Stimulated activated CD4-positive, alpha-beta T cell treated with anti-CD3 and anti-CD28 coated beads, Interleukin-4, amount 100 ng/mL, for 1 hour (primary cell): ENCODE results near the gene ZNF316.

Experiments used
- DNase-seq: peaks from one replicate; pipeline ENCODE4 v3.0.0-alpha.2; 2020

ZNF316 gene

GRCh38 chr7:6636741-6637543, at the start of gene ZNF316:
Gene ZNF316 (plus strand): TSS chr7:6637318. CDS start chr7:6642410, 5,092 bp downstream.
- DNase-seq = peak; percentile 62

- no peak for DNase-seq
Observed at GRCh38 chr7:6588566-6588965, 48.6 kb upstream of the ZNF316 start.

- no peak for DNase-seq
Observed at GRCh38 chr7:6589151-6589828, 47.8 kb upstream of the ZNF316 start.

- DNase-seq = peak; percentile 83
Observed at GRCh38 chr7:6589829-6590644, 47.1 kb upstream of the ZNF316 start, which contains the start of gene INTS15. Gene INTS15 (plus strand): TSS chr7:6590021. CDS start chr7:6590284, 263 bp downstream.

- DNase-seq = no peak
Observed at GRCh38 chr7:6590645-6591110, 46.4 kb upstream of the ZNF316 start.

DNA sequence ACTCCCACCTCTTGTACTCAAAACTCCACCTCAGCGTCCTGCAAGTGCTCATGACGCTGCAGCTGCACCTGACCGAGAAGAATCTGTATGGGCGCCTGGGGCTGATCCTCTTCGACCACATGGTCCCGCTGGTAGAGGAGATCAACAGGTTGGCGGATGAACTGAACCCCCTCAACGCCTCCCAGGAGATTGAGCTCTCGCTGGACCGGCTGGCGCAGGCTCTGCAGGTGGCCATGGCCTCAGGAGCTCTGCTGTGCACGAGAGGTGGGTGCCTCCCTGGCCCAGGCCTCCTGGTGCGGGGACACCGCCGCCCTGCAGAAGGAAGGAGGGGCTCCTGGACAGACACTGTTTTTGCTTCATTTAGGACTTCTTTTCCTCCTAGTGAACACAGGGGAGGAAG, 37.0 kb upstream of the ZNF316 start:
- DNase-seq = no peak

DNA sequence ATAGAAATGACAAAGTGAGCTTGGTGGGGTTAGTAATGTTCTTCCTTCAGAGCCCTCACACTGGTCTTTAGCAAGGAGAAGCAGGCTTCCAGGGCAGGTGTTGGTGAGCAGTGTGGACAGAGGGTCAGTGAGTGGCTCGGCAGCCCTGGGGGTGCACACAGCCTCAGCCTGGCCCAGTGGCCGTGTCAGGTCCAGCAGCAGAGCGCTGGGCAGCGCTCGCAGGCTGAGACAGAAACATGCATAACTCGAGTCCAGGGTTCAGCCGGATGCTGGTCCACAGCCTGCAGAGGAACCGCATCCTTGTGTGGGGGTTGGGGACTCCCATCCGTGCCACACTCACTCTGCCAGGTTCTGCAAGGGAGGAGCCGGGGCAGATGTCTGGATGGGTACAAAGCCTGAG, 32.7 kb upstream of the ZNF316 start:
- no peak for DNase-seq

DNA sequence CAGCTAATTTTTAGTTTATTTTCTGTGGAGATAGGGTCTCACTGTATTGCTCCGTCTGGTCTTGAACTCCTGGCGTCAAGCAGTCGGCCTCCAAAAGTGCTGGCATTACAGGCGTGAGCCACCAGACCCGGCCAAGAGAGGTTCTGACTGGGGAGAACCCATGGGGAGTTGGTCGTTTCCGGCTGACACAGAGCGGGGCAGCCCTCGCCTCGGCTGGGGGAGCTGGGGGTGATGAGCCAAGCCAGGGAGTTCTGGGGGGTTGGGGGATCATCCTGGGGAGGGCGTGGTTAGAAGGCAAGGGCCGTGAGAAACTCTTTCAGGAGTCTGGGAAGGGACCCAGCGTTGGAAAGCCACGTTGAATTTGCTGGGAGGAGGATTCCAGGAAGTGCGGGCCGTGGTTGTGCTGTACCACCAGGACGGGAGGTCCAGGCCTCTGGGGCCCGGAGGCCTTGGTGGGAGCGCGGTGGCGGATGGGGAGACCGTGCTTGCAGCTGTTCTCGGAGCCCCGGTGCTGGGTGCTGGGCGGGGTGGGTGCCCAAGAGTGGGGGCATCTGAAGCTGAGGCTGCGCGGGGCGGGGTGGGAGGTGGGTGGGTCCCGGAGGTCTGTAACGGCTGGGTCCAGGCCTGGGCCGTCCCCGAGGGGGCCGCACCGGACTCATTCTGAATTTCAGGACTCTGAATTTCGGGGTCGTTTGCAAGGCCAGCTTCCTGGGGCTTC, 30.1 kb upstream of the ZNF316 start:
- no peak for DNase-seq

- DNase-seq = no peak
Observed at GRCh38 chr7:6607651-6608051, 29.5 kb upstream of the ZNF316 start.

DNA sequence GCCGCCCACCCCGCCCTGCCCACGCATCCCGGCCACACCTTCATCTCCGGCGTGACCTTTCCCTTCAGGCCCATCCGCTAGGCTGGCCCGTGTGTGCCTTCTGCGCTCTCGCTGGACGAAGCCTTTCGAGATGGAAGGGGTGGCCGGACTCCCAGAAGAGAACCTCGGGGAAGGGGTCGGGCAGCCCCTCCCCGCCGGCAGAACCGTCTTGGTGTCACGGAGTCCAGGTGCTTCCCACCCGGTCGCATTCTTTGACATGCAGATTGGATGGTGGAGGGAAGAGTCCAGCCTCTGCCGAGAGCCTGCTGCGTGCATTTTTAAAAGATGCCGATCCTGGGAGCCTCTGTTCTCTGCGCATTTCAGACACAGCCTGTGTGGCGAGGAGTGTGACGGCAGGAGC, 29.0 kb upstream of the ZNF316 start:
- no peak for DNase-seq

GRCh38 chr7:6608794-6609193, 28.3 kb upstream of the ZNF316 start:
- no peak for DNase-seq

- DNase-seq = no peak
Observed at GRCh38 chr7:6612819-6613218, 24.3 kb upstream of the ZNF316 start.

DNA sequence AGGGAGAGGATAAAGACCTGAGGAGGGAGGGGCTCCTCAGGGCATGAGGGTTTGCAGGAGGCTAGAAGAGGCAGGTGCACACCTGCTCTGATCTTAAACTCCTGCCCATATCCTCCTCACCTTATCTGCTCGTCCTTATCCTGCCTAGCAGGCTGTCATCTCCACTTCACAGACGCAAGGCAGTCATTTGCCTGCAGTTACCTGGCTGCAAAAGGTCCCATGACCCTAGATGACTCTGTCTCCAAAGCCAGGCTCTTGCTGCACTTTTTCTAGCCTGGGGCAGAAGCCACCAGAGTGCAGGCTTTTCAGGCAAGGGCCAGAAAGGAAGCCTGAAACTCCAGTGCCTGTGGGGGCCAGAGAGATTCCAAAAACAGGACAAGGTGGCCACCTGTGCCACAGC, 23.4 kb upstream of the ZNF316 start:
- no peak for DNase-seq

- DNase-seq = peak; percentile 23
Observed at GRCh38 chr7:6614953-6615722, 22.0 kb upstream of the ZNF316 start, which contains the start of gene ZNF853. Gene ZNF853 (plus strand): TSS chr7:6615610. CDS start chr7:6616175, 565 bp downstream.

- DNase-seq = no peak
Observed at GRCh38 chr7:6615723-6616555, 21.2 kb upstream of the ZNF316 start.

DNA sequence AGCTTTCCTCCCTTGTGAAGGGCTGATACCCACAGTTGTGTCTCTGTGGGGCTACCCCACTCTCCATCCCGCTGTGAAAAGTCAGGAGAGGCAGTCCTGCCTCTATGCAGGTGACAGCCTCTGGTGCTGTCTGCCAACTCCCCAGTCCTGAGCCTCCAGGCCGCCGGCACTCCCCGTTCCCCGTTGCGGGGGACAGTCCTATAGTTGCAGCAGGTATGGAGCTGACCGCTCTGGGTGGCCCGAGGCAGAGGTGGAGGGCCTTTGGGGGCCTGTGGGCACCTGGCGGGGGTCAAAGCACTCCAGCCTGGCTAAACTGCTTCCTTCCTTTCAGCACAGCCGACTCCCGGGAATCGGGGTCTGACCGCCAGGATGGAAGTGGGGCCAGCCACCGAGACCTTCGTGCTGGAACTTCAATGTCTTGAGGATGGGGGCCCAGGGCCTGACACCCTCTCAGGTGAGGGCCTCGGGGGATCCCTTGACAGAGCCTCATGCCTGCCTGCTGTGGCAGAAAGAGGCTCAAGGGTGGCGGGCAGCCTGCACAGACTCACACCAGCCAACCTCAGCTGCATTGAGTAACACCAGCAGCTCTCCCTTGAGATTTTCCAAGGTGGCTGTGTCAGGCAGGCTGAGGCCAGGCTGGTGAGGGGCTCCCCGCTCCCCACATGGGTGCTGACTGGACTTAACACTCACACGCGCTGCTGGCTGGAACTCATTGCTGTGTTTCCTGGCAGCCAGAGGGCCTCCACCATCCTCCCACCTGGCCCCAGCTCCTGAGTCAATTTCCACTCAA, 20.1 kb upstream of the ZNF316 start:
- no peak for DNase-seq

GRCh38 chr7:6618621-6619020, 18.5 kb upstream of the ZNF316 start:
- no peak for DNase-seq

- no peak for DNase-seq
Observed at GRCh38 chr7:6619961-6620360, 17.2 kb upstream of the ZNF316 start.

DNA sequence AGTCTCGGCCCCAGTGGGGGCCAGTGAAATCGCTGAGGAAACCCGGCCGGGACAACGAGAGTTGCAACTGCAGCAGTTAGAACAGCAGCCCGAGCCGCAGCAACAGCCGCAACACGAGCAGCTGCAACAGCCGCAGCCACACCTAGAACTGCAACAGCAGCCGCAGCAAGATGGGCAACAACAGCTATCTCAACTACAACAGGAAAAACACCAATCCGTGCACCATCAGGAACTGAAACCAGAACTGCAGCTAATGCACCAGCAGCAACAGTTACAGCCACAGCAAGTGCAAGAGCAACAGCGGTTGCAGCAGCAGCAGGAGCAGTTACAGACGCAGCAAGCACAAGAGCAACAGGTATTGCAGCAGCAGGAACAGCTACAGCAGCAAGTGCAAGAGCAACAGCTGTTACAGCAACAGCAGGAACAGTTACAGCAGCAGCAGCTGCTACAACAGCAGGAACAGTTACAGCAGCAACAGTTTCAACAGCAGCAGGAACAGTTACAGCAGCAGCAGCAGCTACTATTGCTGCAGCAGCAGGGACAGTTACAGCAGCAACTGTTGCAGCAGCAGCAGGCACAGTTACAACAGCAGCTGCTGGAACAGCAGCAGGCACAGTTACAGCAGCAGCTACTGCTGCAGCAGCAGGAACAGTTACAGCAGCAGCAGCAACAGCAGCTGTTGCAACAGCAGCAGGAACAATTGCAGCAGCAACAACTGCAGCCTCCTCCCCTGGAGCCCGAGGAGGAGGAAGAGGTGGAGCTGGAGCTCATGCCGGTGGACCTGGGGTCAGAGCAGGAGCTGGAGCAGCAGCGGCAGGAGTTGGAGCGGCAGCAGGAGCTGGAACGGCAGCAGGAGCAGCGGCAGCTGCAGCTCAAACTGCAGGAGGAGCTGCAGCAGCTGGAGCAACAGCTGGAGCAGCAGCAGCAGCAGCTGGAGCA, 15.7 kb upstream of the ZNF316 start:
- DNase-seq = no peak
